Thoracic aorta (tissue), 2 donors: ENCODE data around the gene SCGB1C1. TPM values are rescaled to one million over a fixed set of nuclear protein-coding genes. Genes with fewer than 3 reads are reported as not detected.

ENCODE experiments used
- ATAC-seq: fragments of 150-250 bp; one replicate; pipeline ENCODE4 v1.8.0; 2017; ENCODE audit warnings: low read depth; ENCODE audit not compliant: insufficient number of reproducible peaks, low FRiP score
- DNase-seq: peaks from one replicate; pipeline ENCODE4 v3.0.0-alpha.2; 2020; ENCODE audit warnings: low spot score
- H3K27ac ChIP-seq, 2 donors: fragments of 200-600 bp; sonication (generic); 1 replicate in 1 of 2; 2 replicates in 1 of 2; pipeline ENCODE4 v1.5.1; 2016; ENCODE audit warnings: mild to moderate bottlenecking in 2 of 2, moderate library complexity in 2 of 2
- H3K27me3 ChIP-seq: fragments of 200-600 bp; sonication (generic); replicated peaks from 2 replicates; pipeline ENCODE4 v1.6.0; 2016; ENCODE audit warnings: mild to moderate bottlenecking; ENCODE audit not compliant: insufficient read depth
- H3K36me3 ChIP-seq: fragments of 200-600 bp; sonication (generic); one replicate; pipeline ENCODE4 v1.5.1; 2016
- H3K4me1 ChIP-seq, 2 donors: fragments of 200-600 bp; sonication (generic); 1 replicate in 1 of 2; 2 replicates in 1 of 2; pipeline versions ENCODE4 v1.5.1 to v1.6.0; 2016; ENCODE audit warnings: low read depth in 2 of 2, mild to moderate bottlenecking in 1 of 2; ENCODE audit not compliant: control insufficient read depth in 1 of 2
- H3K4me3 ChIP-seq: fragments of 200-600 bp; sonication (generic); 2 replicates; pipeline ENCODE4 v1.5.1; 2016; ENCODE audit warnings: mild to moderate bottlenecking
- H3K9me3 ChIP-seq: fragments of 200-600 bp; sonication (generic); 2 replicates; pipeline ENCODE4 v1.5.1; 2016
- CTCF ChIP-seq: fragments of 200-600 bp; sonication (generic); IDR thresholded peaks from one replicate; pipeline ENCODE4 v1.5.1; 2019; ENCODE audit warnings: antibody characterized with exemption
- total RNA-seq, 2 donors: library from RNA; depleted of rRNA; stranded (reverse); fragments of >200 nt; gene quantifications; one replicate each; pipeline versions ENCODE4 v1.1.0 to v1.2.3, GENCODE V29; 2016

The SCGB1C1 gene
- total RNA-seq, 2 donors from 2014 or later = not detected

GRCh38 chr11:200224-201003, 7.5 kb downstream of the SCGB1C1 start:
- H3K27me3 ChIP-seq = no peaks in the 10 kb centered on the region
- peaks cover 20% of the 10 kb centered on the region for H3K36me3 ChIP-seq
- no peak for TF ChIP-seq CTCF
- H3K9me3 ChIP-seq = no peaks in the 10 kb centered on the region
- peaks cover 2 to 21% of the 10 kb centered on the region in 2 donors for H3K4me1 ChIP-seq
- DNase-seq (no peak), ATAC-seq (no peak)
- H3K4me3 ChIP-seq = no peak overlapping the region
- no peak overlapping the region for H3K27ac ChIP-seq

GRCh38 chr11:201966-202365, 9.1 kb downstream of the SCGB1C1 start:
- H3K36me3 ChIP-seq = peaks cover 22% of the 10 kb centered on the region
- no peak for ATAC-seq
- H3K4me1 ChIP-seq = peaks cover 12 to 32% of the 10 kb centered on the region in 2 donors
- TF ChIP-seq CTCF = no peak
- no peaks in the 10 kb centered on the region for H3K9me3 ChIP-seq
- DNase-seq = no peak
- H3K27me3 ChIP-seq = no peaks in the 10 kb centered on the region
- H3K4me3 ChIP-seq = no peak overlapping the region
- no peak overlapping the region for H3K27ac ChIP-seq

- H3K9me3 ChIP-seq = no peaks in the 10 kb centered on the region
- H3K27ac ChIP-seq = no peak overlapping the region
- H3K36me3 ChIP-seq = peaks cover 22% of the 10 kb centered on the region
- ATAC-seq (no peak), DNase-seq (no peak)
- H3K4me1 ChIP-seq = peaks cover 12 to 32% of the 10 kb centered on the region in 2 donors
- TF ChIP-seq CTCF = no peak
- no peak overlapping the region for H3K4me3 ChIP-seq
- no peaks in the 10 kb centered on the region for H3K27me3 ChIP-seq
Measured at GRCh38 chr11:202490-202889, 9.6 kb downstream of the SCGB1C1 start.

GRCh38 chr11:203056-203944, 10.4 kb downstream of the SCGB1C1 start:
- H3K27me3 ChIP-seq = no peaks in the 10 kb centered on the region
- H3K27ac ChIP-seq = no peak overlapping the region
- H3K36me3 ChIP-seq = peaks cover 22% of the 10 kb centered on the region
- H3K4me1 ChIP-seq = peaks cover 12 to 32% of the 10 kb centered on the region in 2 donors
- DNase-seq (no peak), ATAC-seq (no peak)
- H3K9me3 ChIP-seq = no peaks in the 10 kb centered on the region
- no peak overlapping the region for H3K4me3 ChIP-seq
- no peak for TF ChIP-seq CTCF

GRCh38 chr11:203945-204586, 11.2 kb downstream of the SCGB1C1 start:
- H3K9me3 ChIP-seq = no peaks in the 10 kb centered on the region
- H3K27me3 ChIP-seq = no peaks in the 10 kb centered on the region
- DNase-seq (no peak), ATAC-seq (no peak)
- peaks cover 22% of the 10 kb centered on the region for H3K36me3 ChIP-seq
- H3K4me1 ChIP-seq = peaks cover 12 to 33% of the 10 kb centered on the region in 2 donors
- no peak overlapping the region for H3K27ac ChIP-seq
- no peak for TF ChIP-seq CTCF
- no peak overlapping the region for H3K4me3 ChIP-seq
